GM21360 (cell line): Measurements from ENCODE around the gene BCAS3.
"Not testable (repeated sequence)": the region's sequence is repeated elsewhere in the genome, so short reads cannot be mapped to it uniquely, and the experiment has no call there.

Experiments
- ATAC-seq: cut with Tn5 transposase; IDR thresholded peaks from one replicate; pipeline ENCODE4 v1.9.1; 2021; ENCODE audit warnings: mild to moderate bottlenecking, moderate library complexity; ENCODE audit not compliant: unreplicated experiment

The BCAS3 gene

GRCh38 chr17:61143026-61143425 lies 465.4 kb downstream of the BCAS3 start:
- no peak for ATAC-seq

GRCh38 chr17:61144137-61144536 lies 466.5 kb downstream of the BCAS3 start:
- no peak for ATAC-seq

- no peak for ATAC-seq
These were observed 467.2 kb downstream of the BCAS3 start for GRCh38 chr17:61144617-61145564.

GRCh38 chr17:61146833-61147232 lies 469.2 kb downstream of the BCAS3 start:
- not testable (repeated sequence) for ATAC-seq

- no peak for ATAC-seq
These were observed 471.6 kb downstream of the BCAS3 start for GRCh38 chr17:61149106-61149825.

- no peak for ATAC-seq
These were observed 472.3 kb downstream of the BCAS3 start for GRCh38 chr17:61149862-61150362.

- no peak for ATAC-seq
These were observed 473.1 kb downstream of the BCAS3 start for GRCh38 chr17:61150686-61151299.

GRCh38 chr17:61152898-61153297 lies 475.2 kb downstream of the BCAS3 start:
- no peak for ATAC-seq

GRCh38 chr17:61155590-61156237 lies 478.1 kb downstream of the BCAS3 start:
- ATAC-seq = no peak

GRCh38 chr17:61157246-61157886 lies 479.7 kb downstream of the BCAS3 start:
- no peak for ATAC-seq

- ATAC-seq = no peak
These were observed 480.7 kb downstream of the BCAS3 start for GRCh38 chr17:61158376-61158775.

- no peak for ATAC-seq
These were observed 481.7 kb downstream of the BCAS3 start for GRCh38 chr17:61159221-61159814.

GRCh38 chr17:61160204-61160603 lies 482.6 kb downstream of the BCAS3 start:
- ATAC-seq = no peak

GRCh38 chr17:61160789-61161445 lies 483.3 kb downstream of the BCAS3 start:
- no peak for ATAC-seq

GRCh38 chr17:61161615-61162134 lies 484.0 kb downstream of the BCAS3 start:
- no peak for ATAC-seq

GRCh38 chr17:61164517-61164916 lies 486.9 kb downstream of the BCAS3 start:
- ATAC-seq = no peak

GRCh38 chr17:61167075-61167474 lies 489.4 kb downstream of the BCAS3 start:
- ATAC-seq = no peak

- no peak for ATAC-seq
These were observed 490.9 kb downstream of the BCAS3 start for GRCh38 chr17:61168506-61168905.

- no peak for ATAC-seq
These were observed 496.7 kb downstream of the BCAS3 start for GRCh38 chr17:61174310-61174709.
